ENCODE data around the gene COMTD1.

The COMTD1 gene

DNA sequence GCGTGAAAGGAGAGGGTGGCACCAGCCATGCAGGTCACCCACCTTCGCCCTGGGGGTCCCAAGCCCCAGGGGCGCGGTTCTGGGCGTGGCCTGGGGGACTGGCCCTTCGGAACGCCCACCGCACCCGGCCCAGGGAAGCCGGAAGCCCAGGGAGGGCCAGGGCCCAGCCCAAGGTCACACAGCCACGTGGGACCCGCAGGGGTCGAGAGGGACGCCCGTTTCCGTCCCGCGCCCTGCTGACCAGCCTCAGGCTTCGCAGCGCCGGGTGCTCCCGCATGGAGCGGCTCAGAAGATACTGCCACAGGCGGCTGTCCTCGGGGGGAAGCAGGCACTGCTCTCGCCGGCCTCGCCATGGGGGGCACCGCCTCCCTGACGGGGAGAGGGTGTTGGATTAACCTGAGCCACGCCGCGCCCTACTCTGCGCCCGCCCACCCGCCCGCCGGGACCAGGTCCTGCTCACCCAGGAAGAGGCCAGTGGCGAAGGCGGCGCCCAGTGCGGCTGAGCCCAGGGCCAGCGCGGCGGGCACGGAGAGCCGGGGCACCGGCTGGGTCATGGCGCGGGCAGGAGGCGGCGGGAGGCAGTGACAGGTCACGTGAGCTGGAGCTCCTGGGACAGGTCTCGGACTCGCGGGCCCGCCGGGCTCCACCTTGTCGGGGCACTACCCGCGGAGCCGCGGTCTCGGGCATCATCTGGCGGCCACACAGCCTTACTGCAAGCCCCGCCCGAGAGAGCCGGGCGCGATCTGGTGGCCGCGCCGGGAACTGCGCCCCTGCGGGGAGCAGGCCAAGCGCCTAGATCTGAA, at the start of gene COMTD1:
TSS of gene COMTD1 (minus strand) at position 583 of the 803 bp plus-strand sequence. CDS start at position 554, 29 bp downstream.
- DNase-seq (ENCODE audit: low read depth) = peak; percentile 89

DNA sequence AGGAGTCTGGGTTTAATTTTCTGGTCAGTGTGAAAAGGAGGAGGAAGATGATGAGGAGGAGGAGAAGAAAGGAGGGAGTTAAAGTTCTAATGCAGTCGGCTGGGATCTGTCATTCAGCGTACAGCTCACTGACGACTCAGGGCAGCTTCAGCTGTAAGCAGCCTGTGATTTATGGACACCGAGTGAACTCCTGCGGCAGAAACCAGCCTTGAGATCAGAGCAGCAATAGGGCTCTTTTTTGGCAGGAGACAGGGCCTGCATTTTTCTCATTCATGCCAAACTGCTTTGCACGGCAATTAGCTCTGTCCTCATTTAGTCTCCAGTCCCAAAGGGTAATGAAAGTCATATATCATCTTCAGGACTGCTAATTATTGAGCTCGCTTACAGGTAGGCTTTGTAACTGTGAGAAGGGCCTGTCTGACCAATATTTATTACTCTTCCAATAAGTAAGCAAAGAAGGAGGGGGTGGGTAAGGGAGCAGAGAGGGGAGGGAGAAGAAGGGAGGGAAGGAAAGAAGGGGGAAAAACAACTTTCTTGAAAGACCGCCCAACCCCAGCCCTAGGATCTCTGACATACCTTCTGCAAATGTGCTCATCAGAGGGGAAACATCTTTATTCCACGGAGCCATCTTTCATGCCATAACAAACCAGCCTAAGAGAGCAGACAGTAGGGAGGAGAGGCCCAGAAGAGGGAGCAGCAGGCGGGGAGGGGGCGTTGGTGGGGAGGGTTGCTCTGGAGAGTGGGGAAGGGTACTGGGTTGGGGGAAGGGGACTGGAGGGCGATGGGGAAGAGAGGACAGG, 48.1 kb upstream of the COMTD1 start:
- DNase-seq (ENCODE audit: low read depth) = no peak

DNA sequence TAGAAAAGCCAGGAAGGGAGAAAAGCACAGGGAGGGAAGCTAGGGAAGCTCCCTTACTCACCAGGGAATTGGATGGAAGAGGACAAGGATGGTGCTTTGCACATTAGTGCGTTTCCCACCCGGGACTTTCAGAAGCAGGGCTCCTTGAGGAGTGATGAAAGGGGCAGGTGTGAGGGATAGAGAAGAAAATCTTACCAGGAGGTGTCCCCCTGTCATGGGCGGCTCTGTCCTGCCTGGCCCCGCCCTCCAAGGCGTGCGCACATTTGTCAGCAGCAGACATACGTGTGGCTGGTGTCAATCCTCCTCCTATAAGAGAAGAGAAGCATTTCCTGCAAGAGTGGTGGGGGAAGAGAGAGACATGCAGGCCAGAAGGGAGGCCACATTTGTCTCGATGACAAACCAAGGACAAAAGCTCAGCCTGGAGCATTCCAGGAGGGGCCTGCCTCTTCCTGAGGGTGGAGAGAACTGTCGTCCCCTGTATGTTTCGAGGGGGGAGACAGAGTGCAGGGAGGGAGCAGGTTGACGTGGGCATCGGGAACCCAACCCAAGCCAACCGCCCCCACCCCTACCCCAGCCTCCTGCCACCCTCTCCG, 47.4 kb upstream of the COMTD1 start:
- no peak for DNase-seq (ENCODE audit: low read depth)

DNA sequence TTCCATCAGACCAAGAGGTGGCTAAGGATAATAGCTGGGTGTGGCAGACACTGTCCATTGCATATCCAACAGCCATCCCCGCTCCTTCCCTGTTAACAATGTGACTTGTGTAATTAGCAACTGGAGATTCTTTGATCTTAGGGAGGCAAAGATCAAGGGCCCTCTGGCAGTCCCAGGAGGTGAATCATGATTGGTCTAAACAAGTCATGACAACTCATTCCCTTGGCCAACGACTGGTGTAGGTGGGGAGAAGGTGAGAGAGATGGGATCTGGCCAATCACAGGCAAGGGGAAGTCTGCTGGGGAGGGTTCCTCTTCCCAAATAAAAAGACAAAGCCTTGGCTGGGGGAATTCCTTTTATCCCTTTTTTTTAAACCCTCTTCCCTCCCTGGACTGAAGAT, 46.2 kb upstream of the COMTD1 start:
- no peak for DNase-seq (ENCODE audit: low read depth)

DNA sequence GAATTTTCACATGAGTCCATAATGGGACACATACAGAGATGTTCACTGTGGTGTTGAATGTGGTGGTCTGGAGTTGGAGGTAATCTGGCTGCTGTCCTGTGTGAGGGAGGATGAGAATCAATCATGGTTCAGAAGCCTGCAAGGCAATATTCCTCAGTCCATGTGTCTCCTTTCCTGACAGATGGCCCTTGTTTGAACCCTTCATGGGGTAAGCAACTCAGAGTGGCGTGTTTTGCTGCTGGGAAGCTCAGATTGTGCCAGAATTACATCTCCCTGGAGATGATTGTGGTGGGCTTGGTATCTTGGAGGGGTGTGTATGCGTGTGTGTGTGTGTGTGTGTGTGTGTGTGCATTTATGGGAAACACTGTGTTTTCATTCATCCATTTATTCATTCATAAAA, 44.5 kb upstream of the COMTD1 start:
- DNase-seq (ENCODE audit: low read depth) = no peak

GRCh38 chr10:75276069-75276872, 40.5 kb upstream of the COMTD1 start:
- no peak for DNase-seq (ENCODE audit: low read depth)

DNA sequence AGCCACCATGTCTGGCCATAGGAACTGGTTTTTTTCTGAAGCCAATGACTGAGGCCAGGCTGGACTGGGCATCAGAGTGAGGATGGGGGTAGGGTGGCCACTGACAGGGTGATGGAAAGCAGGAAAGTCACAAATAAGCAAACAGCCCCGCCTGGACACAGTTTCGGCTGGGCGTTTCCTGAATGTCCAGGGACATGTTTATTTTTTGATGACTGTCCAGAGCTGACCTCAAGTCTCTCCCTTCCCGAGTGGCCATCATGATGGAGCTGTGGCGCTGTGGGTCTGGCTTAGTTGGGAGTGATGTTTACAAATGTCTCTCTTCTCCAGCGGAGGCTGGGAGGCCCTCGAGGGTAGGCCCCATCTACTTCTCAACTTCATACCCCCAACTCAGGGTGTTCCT, 37.1 kb upstream of the COMTD1 start:
- DNase-seq (ENCODE audit: low read depth) = no peak

DNA sequence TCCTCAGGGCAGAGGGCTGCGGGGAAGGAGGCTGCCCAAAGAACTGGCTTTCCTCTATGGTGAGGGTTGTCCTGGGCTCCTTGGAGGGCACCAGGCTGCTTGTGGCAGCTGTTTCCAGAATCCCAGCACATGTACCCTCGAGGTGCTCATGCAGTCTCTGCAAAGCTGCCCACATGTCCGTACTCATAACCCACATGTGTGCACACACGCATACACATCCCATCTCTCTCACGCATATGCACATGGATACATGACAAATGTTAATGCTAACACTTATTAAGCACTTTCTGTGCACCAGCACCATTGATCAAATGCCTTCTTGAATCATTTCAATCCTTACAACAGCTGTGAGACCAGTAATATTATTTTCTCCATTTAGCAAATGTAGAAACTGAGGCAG, 36.3 kb upstream of the COMTD1 start:
- no peak for DNase-seq (ENCODE audit: low read depth)

DNA sequence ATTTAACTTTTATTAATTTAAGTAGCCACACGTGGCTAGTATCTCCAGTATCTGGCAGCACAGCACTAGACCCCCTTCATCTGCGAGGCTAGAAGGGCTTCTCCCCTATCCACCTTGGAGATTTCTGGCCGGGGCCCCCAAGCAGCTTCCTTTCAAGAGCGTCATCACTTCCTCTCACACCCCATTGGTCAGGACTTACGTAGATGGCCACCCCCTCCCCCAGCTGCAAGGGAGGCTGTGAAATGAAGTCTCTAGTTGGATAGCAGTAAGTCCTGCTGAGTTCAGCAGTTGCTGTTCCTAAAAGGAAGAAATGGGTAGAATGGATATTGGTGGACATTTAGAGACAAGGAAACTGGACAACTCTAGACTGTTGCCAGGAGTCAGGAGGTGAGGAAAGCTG, 33.8 kb upstream of the COMTD1 start:
- DNase-seq (ENCODE audit: low read depth) = no peak

DNA sequence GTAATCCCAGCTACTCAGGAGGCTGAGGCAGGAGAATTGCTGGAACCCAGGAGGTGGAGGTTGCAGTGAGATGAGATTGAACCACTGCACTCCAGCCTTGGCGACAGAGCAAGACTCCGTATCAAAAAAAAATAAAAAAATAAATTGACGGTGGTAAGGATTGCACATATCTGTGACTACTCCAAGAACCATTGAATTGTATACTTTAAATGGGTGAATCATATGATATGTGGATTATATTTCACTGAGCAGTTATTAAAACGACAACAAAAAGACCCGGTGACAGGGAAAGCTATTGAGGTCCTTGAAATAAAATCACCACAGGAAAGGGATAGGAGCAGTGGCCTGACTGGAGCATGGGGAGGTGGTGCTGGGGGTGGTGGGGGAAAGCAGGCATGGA, 31.2 kb upstream of the COMTD1 start:
- DNase-seq (ENCODE audit: low read depth) = no peak

DNA sequence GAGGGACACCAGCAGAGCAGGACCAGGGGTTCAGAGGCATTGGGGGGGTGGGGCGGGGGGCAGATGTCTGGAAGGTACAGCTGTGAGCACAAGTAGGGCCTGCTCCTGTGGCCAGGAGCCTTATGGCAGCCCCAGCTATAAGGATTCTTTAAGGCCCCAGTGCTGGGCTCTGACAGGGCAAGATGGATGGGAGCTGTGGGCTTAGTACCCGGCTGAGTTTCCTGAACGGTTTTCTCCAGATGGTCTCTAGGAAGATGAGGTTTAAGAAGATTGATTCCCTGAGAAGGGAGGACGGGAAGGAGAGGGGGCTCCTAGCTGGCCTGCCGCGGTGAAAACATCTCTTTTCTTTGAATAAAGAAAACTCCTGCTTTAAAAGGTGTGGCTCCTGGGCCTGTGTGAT, 30.1 kb upstream of the COMTD1 start:
- DNase-seq (ENCODE audit: low read depth) = no peak

DNA sequence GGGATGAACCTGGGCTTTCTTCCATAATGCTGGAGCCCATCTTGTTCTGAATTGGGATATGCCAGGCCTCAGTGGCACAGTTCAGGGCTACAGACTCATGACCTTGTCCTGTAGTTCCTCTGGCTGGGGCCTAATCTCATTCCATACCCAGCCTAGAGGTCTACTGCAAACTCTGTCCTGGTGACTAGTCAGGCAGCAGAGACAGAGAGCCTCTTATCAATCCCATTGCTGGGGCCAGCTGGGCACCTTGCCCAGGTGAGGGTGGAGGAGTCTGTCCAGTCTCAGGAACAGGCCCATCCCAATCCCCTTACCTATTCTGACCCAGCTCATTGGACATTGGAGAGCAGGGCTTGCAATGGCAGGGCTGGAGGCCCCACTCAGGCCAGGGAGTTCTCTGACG, 28.0 kb upstream of the COMTD1 start:
- DNase-seq (ENCODE audit: low read depth) = no peak

- no peak for DNase-seq (ENCODE audit: low read depth)
Measured at GRCh38 chr10:75261813-75262705, 26.3 kb upstream of the COMTD1 start.

- no peak for DNase-seq (ENCODE audit: low read depth)
Measured at GRCh38 chr10:75260990-75261389, 25.2 kb upstream of the COMTD1 start.

- DNase-seq (ENCODE audit: low read depth) = no peak
Measured at GRCh38 chr10:75254739-75255138, 19.0 kb upstream of the COMTD1 start.

- no peak for DNase-seq (ENCODE audit: low read depth)
Measured at GRCh38 chr10:75253281-75254220, 17.8 kb upstream of the COMTD1 start.

DNA sequence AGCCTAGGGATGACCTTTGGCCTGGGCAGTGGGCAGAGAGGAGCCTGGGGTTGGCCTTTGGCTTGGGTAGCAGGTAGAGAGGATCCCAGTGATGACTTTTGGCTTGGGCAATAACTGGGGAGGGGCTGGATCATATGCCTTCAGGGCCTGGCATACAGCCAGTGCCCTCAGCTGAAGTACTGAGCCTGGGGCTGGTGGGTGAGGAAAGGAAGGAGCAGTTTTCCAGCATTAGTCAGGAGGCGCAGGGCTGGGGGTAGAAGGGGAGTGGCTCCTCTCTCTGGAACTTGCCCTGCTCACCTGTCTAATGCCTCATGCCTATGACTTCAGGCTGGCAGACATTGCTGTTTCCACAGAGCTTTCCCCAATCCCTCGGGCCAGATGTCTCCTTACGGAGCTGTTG, 15.2 kb upstream of the COMTD1 start:
- no peak for DNase-seq (ENCODE audit: low read depth)

- no peak for DNase-seq (ENCODE audit: low read depth)
Measured at GRCh38 chr10:75247797-75248196, 12.0 kb upstream of the COMTD1 start.

DNA sequence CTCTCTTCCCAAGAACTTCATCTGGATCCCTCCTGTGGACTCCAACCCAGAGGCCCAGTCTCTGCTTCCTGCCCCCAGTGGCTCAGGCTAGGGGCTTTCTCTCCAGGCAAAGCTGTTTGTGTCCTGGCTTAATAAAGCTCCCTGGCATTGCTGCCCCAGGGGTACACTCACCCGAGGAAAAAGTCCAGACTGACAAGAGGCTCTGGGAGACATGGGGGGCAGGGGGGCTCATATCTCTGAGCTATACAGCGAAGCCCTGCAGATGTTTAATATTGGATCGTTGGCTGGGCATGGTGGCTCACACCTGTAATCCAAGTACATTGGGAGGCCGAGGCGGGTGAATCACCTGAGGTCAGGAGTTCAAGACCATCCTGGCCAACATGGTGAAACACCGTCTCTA, 10.7 kb upstream of the COMTD1 start:
- no peak for DNase-seq (ENCODE audit: low read depth)
